ENCODE data around the gene OTOF.

The OTOF gene

DNA sequence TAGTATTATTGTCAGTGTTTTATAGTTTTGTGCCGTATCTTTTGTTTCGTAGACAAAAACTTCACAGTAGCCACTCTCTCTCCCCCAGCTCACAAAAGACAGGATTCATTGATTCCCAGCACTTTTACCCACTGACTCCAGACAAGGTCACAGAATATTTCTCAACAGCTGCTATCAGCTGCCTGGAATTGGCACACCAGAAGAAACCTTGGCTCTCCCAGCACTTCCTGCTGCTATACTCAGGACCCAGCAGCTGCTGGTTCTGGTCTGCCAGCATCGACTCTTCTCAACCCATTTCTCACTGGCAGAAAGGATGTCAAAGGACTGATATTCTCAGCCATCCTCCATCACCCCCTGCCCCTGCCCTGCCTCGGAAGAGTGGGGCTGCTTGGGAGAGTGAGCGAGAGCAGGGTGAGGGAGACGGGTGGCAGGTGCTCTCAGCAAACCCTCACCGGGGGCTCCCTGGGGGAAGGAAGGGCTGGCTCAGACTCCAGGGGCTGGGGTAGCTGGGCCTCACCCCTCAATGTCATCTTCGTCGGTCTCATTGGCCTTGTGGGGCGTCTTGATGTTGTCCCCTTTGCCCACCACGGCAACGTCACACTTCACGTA is 6.1 kb upstream of the OTOF start:
- Histone ChIP-seq H2AFZ (no peak overlapping the region), H3K9me3 (ENCODE audit: control insufficient read depth, low read length) (no peaks in the 10 kb centered on the region), H3K27me3 (ENCODE audit: control insufficient read depth, insufficient read depth, low read length) (no peaks in the 10 kb centered on the region), H3K4me2 (ENCODE audit: low read length) (no peak overlapping the region), H3K4me3 (ENCODE audit: low read depth, low read length) (no peak overlapping the region), H3K79me2 (no peaks in the 10 kb centered on the region), H3K36me3 (ENCODE audit: control insufficient read depth, insufficient read depth, low read length) (no peaks in the 10 kb centered on the region), H3K27ac (no peak overlapping the region), H3K4me1 (no peaks in the 10 kb centered on the region), H3K9ac (no peak overlapping the region)
- TF ChIP-seq, protein P1, sequence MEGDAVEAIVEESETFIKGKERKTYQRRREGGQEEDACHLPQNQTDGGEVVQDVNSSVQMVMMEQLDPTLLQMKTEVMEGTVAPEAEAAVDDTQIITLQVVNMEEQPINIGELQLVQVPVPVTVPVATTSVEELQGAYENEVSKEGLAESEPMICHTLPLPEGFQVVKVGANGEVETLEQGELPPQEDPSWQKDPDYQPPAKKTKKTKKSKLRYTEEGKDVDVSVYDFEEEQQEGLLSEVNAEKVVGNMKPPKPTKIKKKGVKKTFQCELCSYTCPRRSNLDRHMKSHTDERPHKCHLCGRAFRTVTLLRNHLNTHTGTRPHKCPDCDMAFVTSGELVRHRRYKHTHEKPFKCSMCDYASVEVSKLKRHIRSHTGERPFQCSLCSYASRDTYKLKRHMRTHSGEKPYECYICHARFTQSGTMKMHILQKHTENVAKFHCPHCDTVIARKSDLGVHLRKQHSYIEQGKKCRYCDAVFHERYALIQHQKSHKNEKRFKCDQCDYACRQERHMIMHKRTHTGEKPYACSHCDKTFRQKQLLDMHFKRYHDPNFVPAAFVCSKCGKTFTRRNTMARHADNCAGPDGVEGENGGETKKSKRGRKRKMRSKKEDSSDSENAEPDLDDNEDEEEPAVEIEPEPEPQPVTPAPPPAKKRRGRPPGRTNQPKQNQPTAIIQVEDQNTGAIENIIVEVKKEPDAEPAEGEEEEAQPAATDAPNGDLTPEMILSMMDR (IDR thresholded peaks at IDR 0.05), result no peak

DNA sequence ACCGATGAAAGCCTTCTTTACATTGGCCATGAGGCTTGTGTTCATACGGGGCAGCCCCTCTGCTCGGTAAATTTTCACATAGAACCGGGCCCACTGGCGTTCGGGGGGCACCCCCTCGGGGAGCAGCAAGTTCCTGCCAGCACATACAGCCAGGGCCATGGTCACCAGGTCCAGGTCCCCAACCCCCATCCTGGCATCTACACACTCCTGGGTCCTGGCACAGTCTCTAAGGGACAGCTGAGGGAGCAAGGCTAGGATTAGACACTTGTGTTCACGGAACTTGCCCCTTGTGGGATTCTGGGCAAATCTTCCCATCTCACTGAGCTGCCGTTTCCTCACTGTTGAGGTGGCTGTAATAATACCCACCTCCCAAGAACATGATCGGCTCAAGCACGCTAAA is 5.6 kb upstream of the OTOF start:
- no peak overlapping the region for H3K9ac ChIP-seq
- no peaks in the 10 kb centered on the region for H3K4me1 ChIP-seq
- no peaks in the 10 kb centered on the region for H3K36me3 ChIP-seq (ENCODE audit: control insufficient read depth, insufficient read depth, low read length)
- H2AFZ ChIP-seq, result no peak overlapping the region
- no peak overlapping the region for H3K27ac ChIP-seq
- no peak overlapping the region for H3K4me2 ChIP-seq (ENCODE audit: low read length)
- no peaks in the 10 kb centered on the region for H3K27me3 ChIP-seq (ENCODE audit: control insufficient read depth, insufficient read depth, low read length)
- TF ChIP-seq, protein P1 (IDR thresholded peaks at IDR 0.05), result no peak
- no peaks in the 10 kb centered on the region for H3K9me3 ChIP-seq (ENCODE audit: control insufficient read depth, low read length)
- H3K4me3 ChIP-seq (ENCODE audit: low read depth, low read length), result no peak overlapping the region
- no peaks in the 10 kb centered on the region for H3K79me2 ChIP-seq

DNA sequence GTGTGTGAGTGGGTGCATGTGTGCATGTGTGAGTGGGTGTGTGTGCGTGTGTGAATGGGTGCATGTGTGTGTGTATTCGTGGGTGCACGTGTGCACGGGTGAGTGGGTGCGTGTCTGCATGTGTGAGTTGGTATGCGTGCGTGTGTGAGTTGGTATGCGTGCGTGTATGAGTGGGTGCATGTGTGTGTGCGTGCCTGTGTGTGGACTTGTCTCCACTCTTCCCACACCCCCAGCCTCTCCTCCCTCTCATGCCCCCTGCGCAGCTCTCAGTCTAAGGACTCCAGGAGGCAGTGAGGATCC is 5.1 kb upstream of the OTOF start:
- Histone ChIP-seq H3K9me3 (ENCODE audit: control insufficient read depth, low read length) (no peaks in the 10 kb centered on the region), H3K4me2 (ENCODE audit: low read length) (no peak overlapping the region), H3K4me1 (no peaks in the 10 kb centered on the region), H3K79me2 (no peaks in the 10 kb centered on the region), H3K27ac (no peak overlapping the region), H3K9ac (no peak overlapping the region), H3K4me3 (ENCODE audit: low read depth, low read length) (no peak overlapping the region), H3K36me3 (ENCODE audit: control insufficient read depth, insufficient read depth, low read length) (no peaks in the 10 kb centered on the region), H2AFZ (no peak overlapping the region), H3K27me3 (ENCODE audit: control insufficient read depth, insufficient read depth, low read length) (no peaks in the 10 kb centered on the region)
- TF ChIP-seq, protein P1 (IDR thresholded peaks at IDR 0.05), result no peak

DNA sequence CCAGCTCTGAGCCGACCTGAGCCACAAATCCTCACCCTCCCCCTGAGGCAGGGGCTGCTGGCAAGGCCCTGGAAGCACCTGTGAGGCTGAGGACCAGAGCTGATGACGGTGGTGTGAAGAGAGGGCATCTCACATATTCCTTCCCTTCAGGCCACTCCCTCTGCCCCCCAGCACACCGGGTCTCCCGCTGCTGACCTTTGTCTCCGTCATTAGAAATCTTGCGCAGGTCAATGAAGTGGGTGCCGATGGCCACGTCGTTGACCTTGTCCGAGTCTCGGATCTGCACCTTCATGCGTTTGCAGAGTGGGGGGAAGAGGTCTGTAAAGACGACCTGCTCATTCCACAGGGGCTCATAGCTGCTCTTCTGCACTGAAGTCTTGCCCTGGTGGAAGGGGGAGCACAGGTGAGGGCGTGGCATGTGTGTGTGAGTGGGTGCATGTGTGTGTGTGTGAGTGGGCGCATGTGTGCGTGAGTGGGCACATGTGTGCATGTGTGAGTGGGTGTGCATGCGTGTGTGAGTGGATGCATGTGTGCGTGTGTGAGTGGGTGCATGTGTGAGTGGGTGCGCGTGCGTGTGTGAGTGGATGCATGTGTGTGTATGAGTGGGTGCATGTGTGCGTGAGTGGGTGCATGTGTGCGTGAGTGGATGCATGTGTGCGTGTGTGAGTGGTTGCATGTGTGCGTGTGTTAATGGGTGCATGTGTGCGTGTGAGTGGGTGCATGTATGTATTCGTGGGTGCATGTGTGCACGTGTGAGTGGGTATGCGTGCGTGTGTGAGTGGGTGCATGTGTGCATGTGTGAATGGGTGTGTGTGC is 4.5 kb upstream of the OTOF start:
- H3K27ac ChIP-seq, result no peak overlapping the region
- H3K9ac ChIP-seq, result no peak overlapping the region
- H3K36me3 ChIP-seq (ENCODE audit: control insufficient read depth, insufficient read depth, low read length), result no peaks in the 10 kb centered on the region
- TF ChIP-seq, protein P1 (IDR thresholded peaks at IDR 0.05), result no peak
- H3K27me3 ChIP-seq (ENCODE audit: control insufficient read depth, insufficient read depth, low read length), result no peaks in the 10 kb centered on the region
- no peak overlapping the region for H2AFZ ChIP-seq
- H3K79me2 ChIP-seq, result no peaks in the 10 kb centered on the region
- H3K9me3 ChIP-seq (ENCODE audit: control insufficient read depth, low read length), result no peaks in the 10 kb centered on the region
- no peak overlapping the region for H3K4me2 ChIP-seq (ENCODE audit: low read length)
- H3K4me3 ChIP-seq (ENCODE audit: low read depth, low read length), result no peak overlapping the region
- no peaks in the 10 kb centered on the region for H3K4me1 ChIP-seq

DNA sequence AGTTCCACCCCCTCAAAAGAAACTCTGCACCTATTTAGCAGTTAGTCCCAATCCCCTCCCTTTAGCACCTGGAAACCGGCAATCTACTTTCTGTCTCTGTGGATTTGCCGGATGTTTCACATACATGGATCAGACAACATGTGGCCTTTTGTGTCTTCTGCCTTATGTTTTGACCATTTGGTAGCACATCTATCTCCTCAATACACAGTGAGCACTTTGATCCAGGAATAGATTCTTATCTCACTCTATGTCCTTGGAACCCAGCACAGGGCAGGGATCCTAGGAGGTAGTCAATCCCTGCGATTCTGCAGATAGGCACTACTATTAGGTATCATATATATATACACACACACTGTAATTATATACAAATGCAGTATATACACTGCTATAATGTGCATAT is 3.8 kb upstream of the OTOF start:
- Histone ChIP-seq H3K4me3 (ENCODE audit: low read depth, low read length) (no peak overlapping the region), H3K9me3 (ENCODE audit: control insufficient read depth, low read length) (no peaks in the 10 kb centered on the region), H3K27ac (no peak overlapping the region), H3K4me2 (ENCODE audit: low read length) (no peak overlapping the region), H3K4me1 (no peaks in the 10 kb centered on the region), H3K36me3 (ENCODE audit: control insufficient read depth, insufficient read depth, low read length) (no peaks in the 10 kb centered on the region), H3K27me3 (ENCODE audit: control insufficient read depth, insufficient read depth, low read length) (no peaks in the 10 kb centered on the region), H3K79me2 (no peaks in the 10 kb centered on the region), H2AFZ (no peak overlapping the region), H3K9ac (no peak overlapping the region)
- TF ChIP-seq, protein P1 (IDR thresholded peaks at IDR 0.05), result no peak
